Activated effector memory CD4-positive, alpha-beta T cell treated with Interleukin-2 at 50 U/mL for 16 hours (primary cell): ENCODE data around the gene CNTNAP2.

Source experiments
- DNase-seq: peaks from one replicate; pipeline ENCODE4 v3.0.0-alpha.2; 2020

CNTNAP2 gene

GRCh38 chr7:148135116-148135515 is 2018.5 kb downstream of the CNTNAP2 start:
- no peak for DNase-seq

DNA sequence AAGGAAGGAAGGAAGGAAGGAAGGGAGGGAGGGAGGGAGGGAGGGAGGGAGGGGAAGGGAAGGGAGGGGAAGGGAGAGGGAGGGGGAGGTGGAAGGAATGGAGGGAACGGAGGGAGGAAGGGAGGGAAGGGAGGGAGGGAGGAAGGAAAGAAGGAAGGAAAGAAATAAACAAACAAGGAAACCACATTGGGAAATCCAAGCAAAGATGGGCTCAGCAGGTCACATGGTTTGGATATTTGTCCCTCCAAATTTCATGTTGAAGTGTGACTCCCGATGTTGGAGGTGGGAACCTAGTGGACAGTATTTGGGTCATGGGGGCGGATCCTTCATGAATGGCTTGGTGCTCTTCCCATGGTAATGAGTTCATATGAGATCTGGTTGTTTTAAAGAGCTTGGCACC is 2019.4 kb downstream of the CNTNAP2 start:
- DNase-seq: no peak

- DNase-seq: no peak
These were observed 2026.2 kb downstream of the CNTNAP2 start for GRCh38 chr7:148142660-148143248.

- DNase-seq: no peak
These were observed 2028.2 kb downstream of the CNTNAP2 start for GRCh38 chr7:148144827-148145226.

DNA sequence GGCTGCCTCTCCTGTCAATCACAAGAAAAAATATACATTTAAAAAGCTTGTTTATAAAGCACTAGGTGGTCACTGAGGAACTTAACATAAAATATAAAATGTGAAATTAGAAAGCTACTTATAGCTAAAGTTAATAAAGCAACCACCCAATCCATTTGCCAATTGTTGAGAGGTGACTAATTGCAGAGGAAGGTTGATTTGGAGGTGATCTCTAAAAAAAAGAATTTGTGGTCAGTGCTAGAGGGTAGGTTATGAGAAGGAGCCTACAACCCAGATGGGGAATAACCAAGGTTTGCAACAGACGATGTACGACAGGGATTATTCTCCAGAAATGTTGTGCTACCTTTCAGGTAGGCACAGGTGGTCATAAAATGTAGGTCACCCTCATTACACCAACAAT is 2029.7 kb downstream of the CNTNAP2 start:
- DNase-seq: no peak

- DNase-seq: no peak
These were observed 2030.8 kb downstream of the CNTNAP2 start for GRCh38 chr7:148147438-148147837.

DNA sequence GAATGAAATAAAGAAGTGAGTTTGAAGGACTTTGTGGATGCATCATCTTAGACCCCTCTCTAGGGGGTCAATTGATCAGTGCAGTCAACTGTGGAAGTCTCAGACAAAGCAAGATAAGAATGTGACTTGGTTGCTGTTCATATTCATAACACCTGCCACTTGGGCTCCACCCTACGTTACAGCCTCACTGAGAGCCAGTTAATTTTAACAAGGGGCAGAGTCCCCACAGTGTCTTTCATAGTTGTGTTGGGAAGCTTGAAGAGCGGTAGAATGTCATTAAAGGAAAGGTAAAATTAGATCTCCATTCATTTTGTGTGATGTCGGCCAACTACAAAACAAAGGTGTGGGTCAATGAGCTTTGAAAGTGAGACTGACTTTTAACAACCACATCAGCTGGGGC is 2031.9 kb downstream of the CNTNAP2 start:
- no peak for DNase-seq

DNA sequence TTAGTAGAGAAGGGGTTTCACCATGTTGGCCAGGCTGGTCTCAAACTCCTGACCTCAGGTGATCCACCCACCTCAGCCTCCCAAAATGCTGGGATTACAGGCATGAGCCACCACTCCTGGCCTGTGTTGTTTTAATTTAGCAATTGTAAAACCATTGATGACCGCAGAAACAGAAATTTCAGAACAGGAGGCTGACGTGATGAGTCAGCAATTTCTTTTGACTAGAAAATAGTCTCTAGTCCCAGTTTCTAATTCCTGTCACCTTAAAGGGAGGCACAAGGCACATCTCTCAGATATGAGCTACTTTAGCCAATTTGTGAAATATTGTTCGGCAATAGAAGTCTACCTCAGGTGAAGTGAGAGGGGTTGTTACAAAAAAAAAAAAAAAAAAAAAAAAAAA is 2033.1 kb downstream of the CNTNAP2 start:
- no peak for DNase-seq

DNA sequence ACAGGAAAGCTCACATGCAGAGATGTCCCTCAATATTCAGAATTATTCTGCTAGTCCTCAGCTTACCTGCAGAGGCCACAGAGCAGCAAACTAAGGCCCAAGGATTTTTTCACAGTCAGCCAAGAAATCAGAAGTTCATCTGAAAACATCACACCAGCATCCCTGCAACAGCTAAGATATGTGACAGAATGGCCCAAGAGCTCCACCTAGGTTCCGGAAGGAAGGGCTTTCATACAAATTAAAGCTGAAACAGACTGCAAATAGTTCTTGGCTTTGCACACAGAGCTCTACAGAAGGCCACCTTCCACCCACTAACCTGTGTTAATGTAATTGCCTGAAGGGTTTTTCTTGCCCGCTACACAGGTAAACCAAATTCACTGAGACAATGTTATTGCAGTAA is 2035.2 kb downstream of the CNTNAP2 start:
- DNase-seq: no peak

DNA sequence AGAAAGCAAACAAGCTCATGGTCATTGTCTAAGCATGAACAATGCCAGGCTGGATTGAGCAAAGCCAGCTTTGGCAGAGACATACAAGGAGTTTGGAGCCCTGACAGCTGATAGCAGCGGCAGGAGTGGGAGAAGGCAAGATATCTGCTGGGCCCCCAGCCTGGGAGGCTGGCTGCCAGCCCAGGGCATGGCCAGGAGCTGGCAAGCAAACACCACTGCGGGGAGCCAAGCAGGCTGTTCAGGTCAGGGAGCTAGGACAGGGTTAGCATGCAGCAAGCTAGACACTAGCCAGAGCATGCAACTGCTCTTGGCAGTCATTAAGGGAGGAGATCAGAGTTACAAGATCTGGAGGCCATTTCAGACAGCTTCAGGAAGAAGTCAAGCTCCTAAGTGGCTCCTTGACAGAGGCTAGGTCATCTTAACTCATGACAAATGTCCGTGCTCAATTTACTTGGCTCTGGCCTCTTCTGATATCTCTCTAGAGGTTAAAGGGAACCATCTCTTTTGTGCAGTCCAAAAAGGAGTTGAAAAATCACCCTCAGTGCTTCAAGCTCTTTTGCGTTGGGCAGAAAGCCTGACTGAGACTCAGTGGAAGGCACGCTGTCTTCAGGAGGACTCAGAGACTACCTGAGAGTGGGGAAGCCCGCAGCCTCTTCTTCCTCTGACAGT is 2037.1 kb downstream of the CNTNAP2 start:
- no peak for DNase-seq

DNA sequence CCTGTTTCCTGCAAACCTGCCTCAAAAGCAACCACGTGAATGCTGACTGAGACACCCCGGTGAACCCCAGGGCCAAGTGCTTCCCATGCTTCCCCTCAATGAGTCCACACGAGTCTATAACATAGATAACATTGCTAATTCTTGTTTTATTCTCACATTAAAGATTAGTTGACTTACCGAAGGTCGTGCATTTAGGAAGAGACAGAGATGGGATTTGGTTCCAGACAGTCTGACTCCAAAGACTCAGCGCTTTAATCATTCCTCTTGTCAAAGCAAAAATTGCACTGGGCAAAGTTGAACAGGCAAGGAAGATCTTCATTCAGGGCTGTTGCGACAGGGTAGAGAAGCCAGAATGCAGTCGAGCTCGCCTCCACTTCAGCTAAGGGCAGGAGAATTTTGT is 2038.4 kb downstream of the CNTNAP2 start:
- DNase-seq: no peak

DNA sequence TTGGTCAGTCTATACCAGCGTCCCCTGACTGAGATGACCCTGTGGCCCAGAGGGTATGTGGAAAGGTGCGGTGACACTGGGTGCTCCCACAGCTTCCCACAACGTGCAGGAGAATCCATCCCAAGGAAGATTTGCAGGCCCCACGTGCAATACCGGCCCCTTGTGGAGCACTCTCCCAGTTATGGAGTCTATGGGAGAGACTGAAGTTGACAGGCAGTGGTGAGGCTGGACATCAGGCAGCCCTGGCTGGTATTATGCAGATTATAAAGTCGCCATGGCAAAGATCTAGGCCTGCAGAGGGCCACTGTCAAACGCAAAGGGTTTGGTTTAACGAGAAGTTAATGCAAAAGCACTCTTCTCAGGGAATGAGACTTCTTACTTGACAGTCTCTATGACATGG is 2039.2 kb downstream of the CNTNAP2 start:
- DNase-seq: no peak

- no peak for DNase-seq
These were observed 2039.6 kb downstream of the CNTNAP2 start for GRCh38 chr7:148156233-148156632.

DNA sequence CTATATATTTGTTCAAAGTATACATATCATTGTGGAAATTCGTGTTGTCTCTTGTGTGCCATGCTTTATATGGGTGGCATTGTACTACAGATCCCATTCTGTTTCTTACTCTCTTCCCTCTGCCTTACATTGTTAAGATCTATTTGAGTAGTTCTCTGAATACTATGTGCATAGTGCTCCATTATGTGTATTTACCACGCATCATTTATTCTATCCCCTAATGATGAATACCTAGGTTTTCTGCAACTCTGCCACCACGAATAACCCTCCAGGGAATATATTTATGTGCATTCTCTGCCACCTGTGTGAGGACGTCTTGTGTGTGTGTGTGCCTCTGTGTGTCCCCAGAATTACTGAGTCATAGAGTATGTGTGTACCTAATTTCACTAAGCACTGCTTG is 2042.7 kb downstream of the CNTNAP2 start:
- DNase-seq: no peak

DNA sequence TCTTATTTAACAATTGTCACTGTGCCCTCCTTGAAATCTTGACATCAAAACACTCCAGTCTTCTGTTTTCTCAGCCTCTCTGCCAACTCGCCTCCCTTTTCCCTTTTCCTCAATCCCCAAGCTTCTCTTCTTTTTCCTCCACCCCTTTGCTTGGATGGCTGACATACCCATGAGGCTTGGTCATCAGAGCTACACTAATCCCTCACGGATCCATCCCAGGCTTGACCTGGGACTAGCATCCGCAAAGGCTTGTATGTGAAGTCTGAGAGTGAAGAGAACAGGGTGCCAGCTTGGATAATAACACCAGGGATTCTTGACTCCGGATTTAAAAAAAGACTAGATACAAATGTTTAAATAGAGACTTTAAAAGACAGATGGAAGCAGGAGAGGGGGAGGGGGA is 2045.2 kb downstream of the CNTNAP2 start:
- DNase-seq: no peak

- no peak for DNase-seq
These were observed 2046.2 kb downstream of the CNTNAP2 start for GRCh38 chr7:148162808-148163207.

DNA sequence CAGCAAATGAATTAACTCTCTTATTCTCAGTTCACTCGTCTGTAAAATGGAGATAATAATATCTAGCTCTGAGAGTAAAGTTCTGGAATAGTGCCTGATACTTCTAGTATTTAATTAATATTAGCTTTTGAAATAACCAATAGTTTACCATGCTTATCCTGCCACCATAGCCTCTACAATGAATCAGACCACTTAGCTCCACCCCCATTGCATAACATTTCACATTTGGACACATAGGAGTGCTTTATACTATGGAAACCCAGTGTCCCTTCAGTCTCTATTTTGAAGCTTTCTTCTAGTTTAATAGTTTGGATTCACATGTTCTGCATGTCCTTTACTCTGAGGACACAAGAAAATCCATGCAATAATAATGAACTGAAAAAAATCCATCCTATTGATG is 2046.6 kb downstream of the CNTNAP2 start:
- DNase-seq: no peak

- DNase-seq: no peak
These were observed 2056.3 kb downstream of the CNTNAP2 start for GRCh38 chr7:148172920-148173319.

GRCh38 chr7:148173369-148173768 is 2056.8 kb downstream of the CNTNAP2 start:
- DNase-seq: no peak

DNA sequence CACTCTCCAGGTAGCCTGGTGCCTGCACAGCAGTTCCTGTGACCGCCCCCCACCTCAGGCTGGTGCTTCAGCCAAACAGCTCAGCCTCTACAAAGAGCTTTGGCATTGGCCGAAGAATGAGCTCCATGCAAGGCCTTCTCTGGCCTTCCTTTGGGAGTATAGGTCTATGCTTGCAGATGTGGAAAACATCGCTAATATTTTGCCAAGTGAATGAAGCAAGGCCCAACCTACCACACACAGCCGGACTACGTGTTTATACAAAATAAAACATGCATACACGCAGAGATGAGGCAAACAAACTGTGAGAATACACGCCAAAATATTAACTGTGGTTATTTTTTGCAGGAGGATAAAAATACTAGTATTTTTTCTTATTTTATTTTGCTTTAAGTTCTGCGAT is 2057.8 kb downstream of the CNTNAP2 start:
- DNase-seq: no peak

DNA sequence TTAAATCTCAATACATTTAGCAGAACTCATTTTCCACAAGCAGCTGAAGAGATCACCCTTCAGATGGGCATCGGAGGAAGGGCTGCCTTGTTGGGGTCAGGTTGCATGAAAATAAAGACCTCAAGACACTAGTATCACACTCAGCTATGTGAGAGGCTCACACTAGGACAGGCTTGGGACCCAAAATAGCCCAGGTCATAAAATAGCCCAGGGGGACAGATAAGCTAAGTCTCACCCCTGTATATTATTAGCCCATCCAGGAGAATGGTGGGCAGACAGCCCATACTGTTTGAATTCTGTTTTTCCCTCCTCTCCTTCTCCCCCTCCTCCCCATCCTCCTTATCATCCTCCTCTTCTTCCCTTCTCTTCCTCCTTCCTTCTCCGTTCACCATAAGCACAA is 2058.9 kb downstream of the CNTNAP2 start:
- no peak for DNase-seq

DNA sequence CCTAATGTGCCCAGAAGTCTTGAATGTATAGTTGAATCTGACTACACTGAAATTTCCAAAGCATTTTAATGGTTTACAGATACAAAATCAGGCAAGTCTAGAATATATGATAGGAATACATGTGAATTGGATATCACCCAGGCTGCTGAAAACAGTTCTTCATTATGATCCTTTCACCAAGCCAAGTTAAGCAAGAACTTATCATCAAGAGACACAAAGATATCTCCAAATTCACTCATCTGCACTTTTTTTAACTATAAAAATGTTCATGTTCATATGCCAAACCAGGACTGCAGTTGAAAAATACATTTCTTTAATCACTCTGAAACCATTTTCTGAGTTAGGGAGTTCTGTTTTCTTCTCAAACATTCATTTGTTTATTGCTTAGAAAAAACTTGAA is 2061.4 kb downstream of the CNTNAP2 start:
- DNase-seq: no peak

GRCh38 chr7:148180075-148180474 is 2063.5 kb downstream of the CNTNAP2 start:
- DNase-seq: no peak

- no peak for DNase-seq
These were observed 2065.7 kb downstream of the CNTNAP2 start for GRCh38 chr7:148182264-148182663.

DNA sequence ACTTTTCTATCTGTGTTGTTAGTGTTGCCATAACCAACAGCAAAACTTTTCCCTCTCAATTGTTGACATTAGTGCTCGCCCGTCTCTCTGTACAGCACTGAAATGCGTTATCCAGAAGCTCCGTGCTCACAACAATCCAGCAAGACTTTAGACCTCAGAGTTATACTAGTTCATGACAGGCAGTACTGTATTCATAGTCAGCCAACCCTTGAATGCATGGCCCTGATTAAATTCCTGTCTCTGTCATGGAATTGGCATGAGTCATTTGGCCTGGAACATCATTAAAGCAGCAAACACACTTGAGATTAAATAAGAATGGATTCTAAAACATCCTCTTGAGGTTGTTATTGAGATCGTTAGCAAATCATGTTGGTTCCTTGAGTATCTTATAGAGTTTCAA is 2068.4 kb downstream of the CNTNAP2 start:
- no peak for DNase-seq
